ENCODE data around the gene MFSD2A.

MFSD2A gene

DNA sequence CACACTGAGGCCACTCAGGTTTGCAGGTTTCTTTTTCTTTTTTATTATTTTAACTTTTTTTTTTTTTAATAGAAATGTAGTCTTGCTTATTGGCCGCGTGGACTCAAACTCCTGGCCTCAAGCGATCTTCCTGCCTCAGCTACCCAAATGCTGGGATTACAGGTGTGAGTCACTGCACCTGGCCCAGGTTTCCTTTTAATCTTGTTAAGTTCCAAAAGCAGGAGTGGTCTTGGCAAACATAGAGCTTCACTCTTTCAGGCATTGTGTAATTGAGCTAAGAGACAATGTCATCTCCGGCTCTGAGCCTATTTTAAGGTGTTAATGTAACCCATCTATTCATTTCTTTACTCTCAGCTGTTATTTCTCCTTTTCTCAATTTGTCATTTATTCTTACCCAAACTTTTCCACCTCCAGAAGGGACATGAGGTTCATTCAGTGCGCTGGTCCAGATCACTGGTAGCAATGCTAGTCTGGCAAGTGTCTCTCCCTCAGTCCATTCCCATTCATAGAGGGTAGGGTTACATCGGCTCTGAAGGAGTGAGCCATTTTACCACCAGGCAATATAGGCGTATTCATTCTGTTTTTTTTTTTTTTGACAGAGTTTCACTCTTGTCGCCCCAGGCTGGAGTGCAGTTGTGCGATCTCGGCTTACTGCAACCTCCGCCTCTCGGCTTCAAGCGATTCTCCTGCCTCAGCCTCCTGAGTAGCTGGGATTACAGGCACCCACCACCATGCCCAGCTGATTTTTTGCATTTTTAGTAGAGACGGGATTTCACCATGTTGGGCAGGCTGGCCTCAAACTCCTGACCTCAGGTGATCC, 11.3 kb upstream of the MFSD2A start:
- TF ChIP-seq, protein P1, sequence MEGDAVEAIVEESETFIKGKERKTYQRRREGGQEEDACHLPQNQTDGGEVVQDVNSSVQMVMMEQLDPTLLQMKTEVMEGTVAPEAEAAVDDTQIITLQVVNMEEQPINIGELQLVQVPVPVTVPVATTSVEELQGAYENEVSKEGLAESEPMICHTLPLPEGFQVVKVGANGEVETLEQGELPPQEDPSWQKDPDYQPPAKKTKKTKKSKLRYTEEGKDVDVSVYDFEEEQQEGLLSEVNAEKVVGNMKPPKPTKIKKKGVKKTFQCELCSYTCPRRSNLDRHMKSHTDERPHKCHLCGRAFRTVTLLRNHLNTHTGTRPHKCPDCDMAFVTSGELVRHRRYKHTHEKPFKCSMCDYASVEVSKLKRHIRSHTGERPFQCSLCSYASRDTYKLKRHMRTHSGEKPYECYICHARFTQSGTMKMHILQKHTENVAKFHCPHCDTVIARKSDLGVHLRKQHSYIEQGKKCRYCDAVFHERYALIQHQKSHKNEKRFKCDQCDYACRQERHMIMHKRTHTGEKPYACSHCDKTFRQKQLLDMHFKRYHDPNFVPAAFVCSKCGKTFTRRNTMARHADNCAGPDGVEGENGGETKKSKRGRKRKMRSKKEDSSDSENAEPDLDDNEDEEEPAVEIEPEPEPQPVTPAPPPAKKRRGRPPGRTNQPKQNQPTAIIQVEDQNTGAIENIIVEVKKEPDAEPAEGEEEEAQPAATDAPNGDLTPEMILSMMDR (IDR thresholded peaks at IDR 0.05; ENCODE audit: extremely low read depth, missing control alignments): no peak

DNA sequence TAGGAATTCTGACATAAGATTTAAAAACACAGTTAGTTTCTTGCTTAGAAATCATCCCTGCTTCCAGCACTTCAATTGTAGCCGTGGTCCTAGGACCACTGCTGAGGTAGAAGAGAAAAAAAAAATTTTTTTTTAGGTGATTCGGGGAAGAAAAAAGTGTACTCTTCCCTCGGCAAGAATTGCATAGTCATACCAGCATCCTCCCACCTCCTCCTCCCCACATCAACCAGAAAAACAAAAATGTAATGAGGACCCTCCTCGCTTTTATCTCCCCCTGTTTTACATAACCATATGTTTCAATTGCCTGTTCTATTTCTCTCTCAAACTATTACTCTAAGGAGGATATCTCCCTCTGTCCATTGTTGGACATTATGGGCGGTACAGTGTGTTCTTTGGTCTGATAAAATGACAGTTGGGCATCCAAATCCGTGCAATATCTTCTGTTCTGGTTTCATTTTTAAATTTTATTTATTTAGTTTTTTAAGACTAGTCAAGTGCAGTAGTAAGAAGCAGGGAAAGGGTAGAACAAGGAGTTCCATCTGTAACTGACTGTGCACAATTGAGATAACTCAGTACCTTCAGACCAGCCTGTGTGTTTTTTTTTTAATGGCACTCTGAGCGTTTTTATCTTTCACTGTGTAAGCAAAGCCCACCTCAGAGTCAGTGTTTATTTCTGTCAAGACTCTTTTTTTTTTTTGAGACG, 10.4 kb upstream of the MFSD2A start:
- TF ChIP-seq, protein P1 (IDR thresholded peaks at IDR 0.05; ENCODE audit: extremely low read depth, missing control alignments): no peak
- no peak for DNase-seq (ENCODE audit: low spot score)

More for the DNA sequence above, 11.3 kb upstream of the MFSD2A start:
- no peak for DNase-seq (ENCODE audit: low spot score)

DNA sequence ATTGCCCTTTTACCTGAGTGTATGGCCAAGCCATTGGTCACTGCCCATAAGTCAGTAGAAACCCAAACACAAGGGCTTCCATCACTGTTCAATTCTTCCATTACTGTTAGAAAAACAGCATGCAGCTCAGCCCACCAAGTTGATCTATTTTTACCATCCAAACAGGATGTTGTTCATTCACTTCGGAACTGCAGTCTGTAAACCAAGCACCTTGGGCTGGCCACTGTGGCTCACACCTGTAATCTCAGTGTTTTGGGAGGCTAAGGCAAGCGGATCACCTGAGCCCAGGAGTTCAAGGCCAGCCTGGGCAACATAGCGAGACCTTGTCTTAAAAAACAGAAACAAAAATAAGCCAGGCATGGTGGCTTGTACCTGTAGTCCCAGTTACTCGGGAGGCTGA, 8.7 kb upstream of the MFSD2A start:
- TF ChIP-seq, protein P1 (IDR thresholded peaks at IDR 0.05; ENCODE audit: extremely low read depth, missing control alignments): no peak
- no peak for DNase-seq (ENCODE audit: low spot score)

DNA sequence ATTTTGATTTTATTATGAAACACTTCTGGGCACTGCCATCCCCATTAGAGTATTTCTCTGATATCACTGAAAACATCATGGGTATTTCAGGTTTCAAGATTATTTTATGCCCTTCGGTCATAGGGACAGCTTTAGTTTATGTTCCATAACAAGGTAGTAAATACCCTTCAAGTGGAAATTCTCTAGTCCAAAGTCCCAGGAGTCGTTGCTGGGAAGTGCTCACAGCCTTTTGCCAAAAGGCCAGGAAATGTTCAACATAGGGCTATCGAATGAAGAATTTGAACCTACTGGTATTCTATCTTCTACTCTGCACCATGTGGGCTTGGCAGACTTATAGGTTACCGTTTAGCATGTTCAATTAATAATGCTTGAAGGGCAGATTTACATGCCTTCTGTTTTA, 7.7 kb upstream of the MFSD2A start:
- no peak for DNase-seq (ENCODE audit: low spot score)
- TF ChIP-seq, protein P1 (IDR thresholded peaks at IDR 0.05; ENCODE audit: extremely low read depth, missing control alignments): no peak

DNA sequence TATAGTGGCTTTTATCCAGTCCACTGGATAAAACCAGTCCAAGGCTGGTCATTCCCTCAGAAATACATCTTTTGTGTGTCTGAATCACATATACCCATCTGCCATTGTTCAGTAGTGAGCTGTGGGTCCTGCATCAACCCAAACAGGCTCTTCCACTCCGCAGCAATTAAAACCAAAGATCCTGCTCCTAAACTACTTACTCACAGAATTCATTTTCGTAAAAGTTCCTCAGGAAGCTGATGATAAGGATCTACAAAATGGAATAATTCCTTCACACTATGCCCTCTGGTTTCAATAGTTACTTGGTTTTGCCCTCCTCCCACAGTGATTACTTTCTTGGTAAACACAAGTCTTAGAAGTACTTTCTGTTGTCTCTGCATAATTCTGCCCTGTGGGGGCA, 5.1 kb upstream of the MFSD2A start:
- TF ChIP-seq, protein P1 (IDR thresholded peaks at IDR 0.05; ENCODE audit: extremely low read depth, missing control alignments): no peak
- no peak for DNase-seq (ENCODE audit: low spot score)

DNA sequence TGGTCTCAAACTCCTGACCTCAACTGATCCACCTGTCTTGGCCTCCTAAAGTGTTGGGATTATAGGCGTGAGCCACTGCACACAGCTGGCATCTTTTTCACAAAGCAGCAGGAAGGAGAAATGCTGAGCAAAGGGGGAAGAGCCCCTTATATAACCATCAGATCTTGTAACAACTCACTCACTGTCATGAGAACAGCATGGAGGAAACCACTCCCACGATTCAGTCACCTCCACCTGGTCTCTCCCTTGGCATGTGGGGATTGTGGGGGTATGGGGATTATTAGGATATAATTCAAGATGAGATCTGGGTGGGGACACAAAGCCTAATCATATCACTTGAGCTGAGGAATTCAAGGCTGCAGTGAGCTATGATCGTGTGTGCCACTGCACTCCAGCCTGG, 3.0 kb upstream of the MFSD2A start:
- no peak for DNase-seq (ENCODE audit: low spot score)
- TF ChIP-seq, protein P1 (IDR thresholded peaks at IDR 0.05; ENCODE audit: extremely low read depth, missing control alignments): no peak
